GM12873 (cell line): ENCODE data around the gene CTNNA2.

ENCODE experiments used
- TF ChIP-seq, protein P1 (sequence below): IDR thresholded peaks from 2 replicates; pipeline ENCODE4 v1.5.1; 2012; ENCODE audit warnings: low read depth, mild to moderate bottlenecking, moderate library complexity, low read length, control low read depth; ENCODE audit not compliant: insufficient read depth; ENCODE audit errors: missing control alignments

Gene CTNNA2

DNA sequence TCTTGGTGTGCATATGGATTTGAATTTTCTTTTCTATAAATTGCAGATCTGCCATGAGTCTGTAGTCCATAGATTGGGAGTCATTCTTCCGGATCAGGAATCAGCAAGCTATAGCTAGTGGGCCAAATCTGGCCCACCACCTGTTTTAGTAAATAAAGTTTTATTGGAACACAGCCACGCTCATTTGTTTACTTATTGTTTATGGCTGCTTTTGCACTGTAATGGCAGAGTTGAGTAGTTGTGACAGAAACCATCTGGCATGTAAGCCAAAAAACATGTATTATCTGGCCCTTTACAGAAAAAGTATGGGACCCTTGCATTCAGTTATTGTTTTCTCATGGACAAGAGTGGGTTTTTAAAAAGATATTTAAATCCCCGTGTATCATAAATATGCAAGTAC is 600.5 kb downstream of the CTNNA2 start:
- TF ChIP-seq, protein P1, sequence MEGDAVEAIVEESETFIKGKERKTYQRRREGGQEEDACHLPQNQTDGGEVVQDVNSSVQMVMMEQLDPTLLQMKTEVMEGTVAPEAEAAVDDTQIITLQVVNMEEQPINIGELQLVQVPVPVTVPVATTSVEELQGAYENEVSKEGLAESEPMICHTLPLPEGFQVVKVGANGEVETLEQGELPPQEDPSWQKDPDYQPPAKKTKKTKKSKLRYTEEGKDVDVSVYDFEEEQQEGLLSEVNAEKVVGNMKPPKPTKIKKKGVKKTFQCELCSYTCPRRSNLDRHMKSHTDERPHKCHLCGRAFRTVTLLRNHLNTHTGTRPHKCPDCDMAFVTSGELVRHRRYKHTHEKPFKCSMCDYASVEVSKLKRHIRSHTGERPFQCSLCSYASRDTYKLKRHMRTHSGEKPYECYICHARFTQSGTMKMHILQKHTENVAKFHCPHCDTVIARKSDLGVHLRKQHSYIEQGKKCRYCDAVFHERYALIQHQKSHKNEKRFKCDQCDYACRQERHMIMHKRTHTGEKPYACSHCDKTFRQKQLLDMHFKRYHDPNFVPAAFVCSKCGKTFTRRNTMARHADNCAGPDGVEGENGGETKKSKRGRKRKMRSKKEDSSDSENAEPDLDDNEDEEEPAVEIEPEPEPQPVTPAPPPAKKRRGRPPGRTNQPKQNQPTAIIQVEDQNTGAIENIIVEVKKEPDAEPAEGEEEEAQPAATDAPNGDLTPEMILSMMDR: no peak

DNA sequence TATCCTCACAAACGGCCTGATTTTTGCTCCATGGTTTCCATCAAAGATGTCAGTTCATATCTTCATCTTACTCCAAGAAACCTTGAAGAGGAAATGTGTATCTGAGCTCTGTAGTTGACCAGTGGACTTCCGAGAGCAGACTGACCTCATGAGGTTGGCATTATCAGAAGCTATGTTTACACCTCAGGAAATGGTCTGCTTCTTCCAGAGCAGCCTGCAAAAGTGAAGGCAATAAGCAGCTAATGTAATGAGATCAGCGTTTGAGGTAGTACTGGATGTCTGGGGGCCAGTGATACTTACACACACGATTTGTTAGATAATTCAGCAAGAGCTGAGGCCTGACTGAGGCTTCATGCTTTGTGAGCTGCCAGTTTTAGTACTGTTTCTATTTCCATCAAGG is 602.0 kb downstream of the CTNNA2 start:
- TF ChIP-seq, protein P1: no peak

DNA sequence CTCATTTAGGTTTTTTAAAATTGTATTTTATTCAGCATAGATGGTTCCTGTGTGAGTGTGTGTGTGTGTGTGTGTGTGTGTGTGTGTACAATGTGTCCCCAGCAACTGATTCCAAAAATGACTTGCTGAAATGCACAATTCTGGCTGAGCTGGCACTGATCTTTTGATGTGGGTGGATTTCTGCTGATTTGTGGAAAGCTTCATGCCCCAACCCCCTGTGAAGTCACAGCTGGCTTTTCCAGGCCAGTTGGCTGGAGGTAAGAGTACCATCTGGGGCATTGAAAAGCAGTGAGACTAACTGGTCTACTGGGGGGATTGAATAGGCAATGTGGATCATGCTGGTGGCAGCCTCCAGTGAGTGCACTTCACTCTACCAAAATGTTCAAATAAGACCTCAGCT is 604.5 kb downstream of the CTNNA2 start:
- TF ChIP-seq, protein P1: no peak

DNA sequence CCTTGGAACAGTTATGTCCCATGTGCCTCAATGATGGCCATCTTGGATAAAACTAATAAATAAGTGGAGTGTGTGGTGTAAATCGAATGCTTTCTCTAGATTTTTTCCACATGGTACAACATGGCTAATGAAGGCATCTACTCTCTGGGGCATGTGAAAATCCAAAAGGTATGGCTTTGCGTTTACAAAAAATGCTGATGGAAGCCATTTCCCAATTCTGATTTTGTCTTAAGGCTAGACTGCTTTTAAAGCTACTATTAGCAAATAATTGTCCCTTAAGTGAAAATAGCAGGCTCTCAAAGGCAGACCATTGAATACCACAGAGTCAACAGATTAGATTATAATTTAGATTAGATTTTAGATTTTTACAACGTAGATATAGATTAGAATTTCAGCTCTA is 608.0 kb downstream of the CTNNA2 start:
- TF ChIP-seq, protein P1: no peak

DNA sequence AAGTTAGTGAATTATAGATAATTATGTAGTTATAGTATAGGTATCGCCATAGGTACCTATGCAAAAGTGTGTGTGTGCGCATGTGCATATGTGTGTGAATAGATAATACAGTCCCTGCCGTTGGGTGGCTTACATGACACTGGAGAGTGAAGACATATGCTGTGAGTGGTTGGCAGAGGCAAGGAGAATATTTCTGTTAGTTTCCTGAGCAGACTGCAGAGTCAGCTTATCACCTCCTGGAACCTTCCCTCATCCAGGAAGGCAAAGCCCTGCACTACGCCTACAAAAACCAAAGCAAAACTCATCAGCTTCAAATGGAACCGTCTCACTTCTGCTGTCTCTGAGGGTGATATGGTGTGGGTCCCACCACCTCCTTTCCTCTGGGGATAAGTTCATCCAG is 609.8 kb downstream of the CTNNA2 start:
- TF ChIP-seq, protein P1: no peak

DNA sequence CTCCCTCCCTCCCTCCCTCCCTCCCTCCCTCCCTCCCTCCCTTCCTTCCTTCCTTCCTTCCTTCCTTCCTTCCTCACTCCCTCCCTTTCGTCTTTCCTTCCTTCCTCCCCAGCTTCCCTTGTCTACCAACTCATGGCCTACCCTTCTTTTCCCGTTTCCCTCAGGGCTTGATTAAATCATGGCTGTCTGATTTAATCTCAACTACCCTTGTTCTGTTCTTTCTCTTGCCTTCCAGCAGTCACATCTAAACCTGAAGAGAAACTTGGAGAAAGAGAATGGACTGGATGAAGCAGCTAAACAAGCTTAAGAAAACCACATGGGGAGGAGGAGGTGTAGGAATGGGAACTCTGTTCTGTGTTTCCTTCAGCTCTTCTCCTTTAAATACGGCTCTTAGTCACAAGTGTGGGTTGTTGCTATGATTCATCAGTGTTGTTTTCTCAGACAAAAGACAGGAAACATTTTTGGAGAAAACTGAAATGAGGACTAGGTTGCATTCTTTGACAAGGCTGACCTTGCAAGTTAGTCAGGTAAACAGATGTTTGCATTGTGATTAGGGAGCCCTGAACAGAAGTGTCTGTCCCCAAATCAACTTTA is 613.8 kb downstream of the CTNNA2 start:
- TF ChIP-seq, protein P1: no peak

DNA sequence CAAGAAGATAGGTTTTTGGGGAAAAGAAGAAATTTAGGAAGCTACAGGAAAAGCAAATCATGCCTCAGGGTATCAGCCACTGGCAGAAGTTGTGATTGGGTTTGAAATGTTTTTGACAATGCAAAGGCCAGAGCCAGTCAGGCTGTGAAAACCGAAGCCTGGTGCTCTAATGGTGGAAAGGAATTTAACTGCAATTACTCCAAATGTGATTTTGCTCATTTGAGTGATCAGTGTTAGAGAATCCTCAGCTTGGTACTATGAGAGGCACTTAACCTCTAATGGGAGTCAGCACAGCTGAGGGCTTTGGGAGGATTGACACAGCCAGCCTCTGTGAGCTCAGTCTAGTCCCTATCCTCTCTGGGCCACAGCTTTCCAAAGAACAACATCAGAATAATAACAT is 615.2 kb downstream of the CTNNA2 start:
- TF ChIP-seq, protein P1: no peak
